Gastrocnemius medialis (tissue), 4 donors: ENCODE data around the gene SLC25A17. TPM values are rescaled to one million over a fixed set of nuclear protein-coding genes. Genes with fewer than 3 reads are reported as not detected.
A peak's percentile ranks its signal among the peaks of the same experiment; 100 is the strongest.

Experiments
- ATAC-seq, 2 donors: fragments of 150-250 bp; one replicate each; pipeline ENCODE4 v1.9.1; 2016
- DNase-seq, 2 donors: peaks; one replicate each; pipeline ENCODE4 v3.0.0-alpha.2; 2019
- H3K27ac ChIP-seq, 4 donors: fragments of 200-600 bp; sonication (generic); 1 replicate in 1 of 4; 2 replicates in 3 of 4; pipeline ENCODE4 v1.5.1; 2016 to 2018; ENCODE audit warnings: mild to moderate bottlenecking in 2 of 4, moderate library complexity in 1 of 4
- H3K27me3 ChIP-seq, 3 donors: fragments of 200-600 bp; sonication (generic) in 2 of 3; 1 replicate in 1 of 3; 2 replicates in 2 of 3; pipeline versions ENCODE4 v1.5.1 to v1.6.0; 2016 to 2019; ENCODE audit warnings: mild to moderate bottlenecking in 1 of 3, moderate library complexity in 1 of 3
- H3K36me3 ChIP-seq, 2 donors: fragments of 200-600 bp; sonication (generic) in 1 of 2; one replicate each; pipeline ENCODE4 v1.5.1; 2017 to 2018
- H3K4me1 ChIP-seq, 2 donors: fragments of 200-600 bp; sonication (generic) in 1 of 2; one replicate each; pipeline ENCODE4 v1.5.1; 2016 to 2017; ENCODE audit warnings: mild to moderate bottlenecking in 2 of 2
- H3K4me3 ChIP-seq, 4 donors: fragments of 200-600 bp; sonication (generic) in 3 of 4; 1 replicate in 1 of 4; 2 replicates in 3 of 4; pipeline ENCODE4 v1.5.1; 2016 to 2019; ENCODE audit warnings: mild to moderate bottlenecking in 2 of 4
- H3K9me3 ChIP-seq, 3 donors: fragments of 200-600 bp; sonication (generic) in 2 of 3; 1 replicate in 1 of 3; 2 replicates in 2 of 3; pipeline ENCODE4 v1.5.1; 2016 to 2019
- CTCF ChIP-seq, 5 experiments: fragments of 450-650 bp in 3 of 5; fragments of 200-600 bp in 2 of 5; sonication (generic) in 2 of 5; IDR thresholded peaks in 4 of 5; conservative IDR thresholded peaks in 1 of 5; 1 replicate in 4 of 5; 2 replicates in 1 of 5; pipeline ENCODE4 v1.5.1; 2016 to 2019; ENCODE audit warnings: antibody characterized with exemption in 5 of 5, mild to moderate bottlenecking in 3 of 5, moderate library complexity in 3 of 5
- POLR2A ChIP-seq, 2 donors: fragments of 450-650 bp; IDR thresholded peaks; one replicate each; pipeline ENCODE4 v1.6.1; 2017; ENCODE audit warnings: antibody characterized with exemption in 2 of 2, mild to moderate bottlenecking in 2 of 2, moderate library complexity in 2 of 2
- in situ Hi-C, 4 donors: fragments of 200-750 bp; cut with MboI; loops; one replicate each; pipeline versions ENCODE4 v1.15.0 to v1.8.0; 2017; ENCODE audit warnings: low sequenced_read_pairs in 4 of 4
- intact Hi-C: fragments of 100-400 bp; cut with DNase I; formaldehyde crosslinking; loops from one replicate; pipeline ENCODE4 v1.15.1; 2023; ENCODE audit warnings: low total_unique reads
- total RNA-seq, 4 donors: library from RNA; depleted of rRNA; stranded (reverse); fragments of >200 nt; gene quantifications; one replicate each; pipeline versions ENCODE4 v1.1.0 to v1.2.3, GENCODE V29; 2016

Gene SLC25A17
- total RNA-seq, 4 donors from 2014 or later, result 2.6 to 12.2 (median 3.8) TPM

GRCh38 chr22:40819599-40820140 is 524 bp upstream of the SLC25A17 start:
- Histone ChIP-seq H3K27ac (peak overlapping the region; percentile 83 to 97 (median 90)), H3K4me1 (peaks cover 26 to 31% of the 10 kb centered on the region in 2 donors), H3K4me3 (peak overlapping the region; percentile 82 to 100 (median 96)), H3K36me3 (peaks cover 0 to 21% of the 10 kb centered on the region in 2 donors), H3K9me3 (no peaks in the 10 kb centered on the region), H3K27me3 (no peaks in the 10 kb centered on the region)
- DNase-seq (no peak), ATAC-seq (peak; percentile 17 to 39)
- intact Hi-C loops, result loop anchor here (1.0 to 5.0 kb wide), 3 partner anchors 38 to 182 kb away; partner anchors contain the start of genes MRTFA and XPNPEP3
- in situ Hi-C loops, result no loop called here
- no peak for TF ChIP-seq POLR2A (IDR thresholded peaks at IDR 0.05)
- TF ChIP-seq CTCF (IDR thresholded peaks at IDR 0.05 in 4 of 5, conservative IDR thresholded peaks at IDR 0.05 in 1 of 5), result no peak

GRCh38 chr22:40818192-40818746 is 877 bp downstream of the SLC25A17 start:
- Histone ChIP-seq H3K4me1 (peaks cover 26 to 31% of the 10 kb centered on the region in 2 donors), H3K27me3 (no peaks in the 10 kb centered on the region), H3K36me3 (peaks cover 0 to 7% of the 10 kb centered on the region in 2 donors), H3K4me3 (peak overlapping the region; percentile 82 to 100 (median 96)), H3K9me3 (no peaks in the 10 kb centered on the region), H3K27ac (peak overlapping the region; percentile 83 to 97 (median 90))
- ATAC-seq, result no peak
- DNase-seq, result no peak
- TF ChIP-seq CTCF (IDR thresholded peaks at IDR 0.05 in 4 of 5, conservative IDR thresholded peaks at IDR 0.05 in 1 of 5), result no peak
- TF ChIP-seq POLR2A (IDR thresholded peaks at IDR 0.05), result no peak
- intact Hi-C loops (loop anchor here (5.0 kb wide), 2 partner anchors 166 to 181 kb away; partner anchors contain the start of gene MRTFA), in situ Hi-C loops (no loop called here)

GRCh38 chr22:40817737-40818136 is 1.4 kb downstream of the SLC25A17 start:
- H3K4me3 ChIP-seq, result peak overlapping the region in 3 of 4 donors; percentile 94 to 100 (median 98)
- intact Hi-C loops, result loop anchor here (5.0 kb wide), 2 partner anchors 165 to 180 kb away; partner anchors contain the start of gene MRTFA
- H3K27me3 ChIP-seq, result no peaks in the 10 kb centered on the region
- ATAC-seq, result no peak
- TF ChIP-seq POLR2A (IDR thresholded peaks at IDR 0.05), result no peak
- no peak overlapping the region for H3K27ac ChIP-seq
- DNase-seq, result no peak
- in situ Hi-C loops, result no loop called here
- H3K9me3 ChIP-seq, result no peaks in the 10 kb centered on the region
- H3K4me1 ChIP-seq, result peaks cover 26 to 31% of the 10 kb centered on the region in 2 donors
- peaks cover 0 to 1% of the 10 kb centered on the region in 2 donors for H3K36me3 ChIP-seq

- no peak for DNase-seq
- ATAC-seq, result no peak
- peaks cover 18% of the 10 kb centered on the region in 2 donors for H3K4me1 ChIP-seq
- no peaks in the 10 kb centered on the region for H3K27me3 ChIP-seq
- no peak for TF ChIP-seq CTCF (IDR thresholded peaks at IDR 0.05 in 4 of 5, conservative IDR thresholded peaks at IDR 0.05 in 1 of 5)
- TF ChIP-seq POLR2A (IDR thresholded peaks at IDR 0.05), result no peak
- H3K27ac ChIP-seq, result no peak overlapping the region
- H3K36me3 ChIP-seq, result no peaks in the 10 kb centered on the region
- no peaks in the 10 kb centered on the region for H3K9me3 ChIP-seq
- H3K4me3 ChIP-seq, result no peak overlapping the region
- intact Hi-C loops, result no loop called here
- in situ Hi-C loops, result no loop called here
These were observed 5.2 kb downstream of the SLC25A17 start for GRCh38 chr22:40813912-40814315.

- DNase-seq, result no peak
- no peaks in the 10 kb centered on the region for H3K9me3 ChIP-seq
- in situ Hi-C loops (no loop called here), intact Hi-C loops (no loop called here)
- no peaks in the 10 kb centered on the region for H3K36me3 ChIP-seq
- TF ChIP-seq CTCF (IDR thresholded peaks at IDR 0.05 in 4 of 5, conservative IDR thresholded peaks at IDR 0.05 in 1 of 5), result no peak
- ATAC-seq, result no peak
- H3K27ac ChIP-seq, result no peak overlapping the region
- no peak overlapping the region for H3K4me3 ChIP-seq
- H3K4me1 ChIP-seq, result no peaks in the 10 kb centered on the region
- no peaks in the 10 kb centered on the region for H3K27me3 ChIP-seq
These were observed 10.9 kb downstream of the SLC25A17 start for GRCh38 chr22:40808018-40808841.
